Tibial nerve (tissue), 4 donors: ENCODE measurements around the gene MS4A18. TPM values are rescaled to one million over a fixed set of nuclear protein-coding genes. Genes with fewer than 3 reads are reported as not detected.

Experiments used
- DNase-seq, 2 donors: peaks; one replicate each; pipeline ENCODE4 v3.0.0-alpha.2; 2019; ENCODE audit warnings: low spot score in 2 of 2
- H3K27ac ChIP-seq, 4 donors: fragments of 200-600 bp; sonication (generic) in 3 of 4; one replicate each; pipeline ENCODE4 v1.5.1; 2017 to 2019; ENCODE audit warnings: mild to moderate bottlenecking in 1 of 4
- H3K27me3 ChIP-seq, 2 donors: fragments of 200-600 bp; sonication (generic) in 1 of 2; one replicate each; pipeline versions ENCODE4 v1.5.1 to v1.6.0; 2017 to 2019
- H3K36me3 ChIP-seq, 3 donors: fragments of 200-600 bp; sonication (generic); one replicate each; pipeline ENCODE4 v1.5.1; 2018 to 2019
- H3K4me1 ChIP-seq, 4 donors: fragments of 200-600 bp; sonication (generic) in 3 of 4; one replicate each; pipeline ENCODE4 v1.5.1; 2017 to 2019
- H3K4me3 ChIP-seq, 4 donors: fragments of 200-600 bp; sonication (generic) in 3 of 4; one replicate each; pipeline ENCODE4 v1.5.1; 2017 to 2019; ENCODE audit warnings: mild to moderate bottlenecking in 1 of 4, moderate library complexity in 1 of 4
- H3K9me3 ChIP-seq, 4 donors: fragments of 200-600 bp; sonication (generic) in 3 of 4; one replicate each; pipeline ENCODE4 v1.5.1; 2017 to 2019
- EP300 ChIP-seq, 2 donors: sonication (generic); formaldehyde crosslinking; IDR thresholded peaks; one replicate each; pipeline ENCODE4 v1.6.1; 2017; ENCODE audit warnings: antibody characterized with exemption in 2 of 2, mild to moderate bottlenecking in 1 of 2
- POLR2A ChIP-seq, 2 donors: fragments of 450-650 bp; IDR thresholded peaks; one replicate each; pipeline ENCODE4 v1.6.1; 2017; ENCODE audit warnings: antibody characterized with exemption in 2 of 2, mild to moderate bottlenecking in 2 of 2, moderate library complexity in 2 of 2
- WGBS, 2 donors: methylation state at CpG; one replicate each; pipeline ENCODE4 v1.1.5; 2018; 5-methylcytosine and 5-hydroxymethylcytosine counted together
- total RNA-seq, 4 donors: library from RNA; depleted of rRNA; stranded (reverse); fragments of >200 nt; gene quantifications; one replicate each; pipeline ENCODE4 v1.1.0, GENCODE V29; 2016
- TF ChIP-seq, protein P1 (sequence below), 5 experiments: fragments of 200-600 bp in 3 of 5; fragments of 450-650 bp in 2 of 5; sonication (generic) in 3 of 5; IDR thresholded peaks; one replicate each; pipeline ENCODE4 v1.5.1; 2016 to 2019; ENCODE audit warnings: antibody characterized with exemption in 5 of 5, mild to moderate bottlenecking in 3 of 5, moderate library complexity in 2 of 5

MS4A18 gene
- total RNA-seq, 4 donors from 2014 or later = not detected

DNA sequence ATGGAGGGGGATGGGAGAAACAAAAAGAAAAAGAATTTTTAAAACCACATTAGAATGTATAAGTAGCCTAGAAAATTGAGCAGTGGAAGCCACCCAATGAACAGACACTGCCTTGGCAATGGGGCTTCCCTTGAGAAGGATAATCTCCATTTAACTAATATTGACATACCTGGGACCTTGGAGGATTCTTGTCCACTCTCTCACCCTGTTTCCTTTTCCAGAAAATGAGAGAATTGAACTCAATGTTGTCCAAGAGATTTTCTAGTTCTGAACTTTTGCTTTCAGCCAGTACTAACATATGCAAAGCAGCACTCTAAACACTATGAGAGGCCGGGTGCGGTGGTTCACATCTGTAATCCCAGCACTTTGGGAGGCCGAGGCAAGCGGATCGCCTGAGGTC, 24.6 kb upstream of the MS4A18 start:
- Histone ChIP-seq H3K36me3 (no peaks in the 10 kb centered on the region), H3K27me3 (no peaks in the 10 kb centered on the region), H3K27ac (no peak overlapping the region), H3K9me3 (no peaks in the 10 kb centered on the region), H3K4me1 (no peaks in the 10 kb centered on the region), H3K4me3 (peak overlapping the region in 1 of 4 donors; percentile 9)
- DNase-seq = no peak
- 68 to 74% methylated on average over 5 of the region's 5 CpGs for WGBS, 2 donors
- no peak for TF ChIP-seq POLR2A (IDR thresholded peaks at IDR 0.05)
- TF ChIP-seq, protein P1, sequence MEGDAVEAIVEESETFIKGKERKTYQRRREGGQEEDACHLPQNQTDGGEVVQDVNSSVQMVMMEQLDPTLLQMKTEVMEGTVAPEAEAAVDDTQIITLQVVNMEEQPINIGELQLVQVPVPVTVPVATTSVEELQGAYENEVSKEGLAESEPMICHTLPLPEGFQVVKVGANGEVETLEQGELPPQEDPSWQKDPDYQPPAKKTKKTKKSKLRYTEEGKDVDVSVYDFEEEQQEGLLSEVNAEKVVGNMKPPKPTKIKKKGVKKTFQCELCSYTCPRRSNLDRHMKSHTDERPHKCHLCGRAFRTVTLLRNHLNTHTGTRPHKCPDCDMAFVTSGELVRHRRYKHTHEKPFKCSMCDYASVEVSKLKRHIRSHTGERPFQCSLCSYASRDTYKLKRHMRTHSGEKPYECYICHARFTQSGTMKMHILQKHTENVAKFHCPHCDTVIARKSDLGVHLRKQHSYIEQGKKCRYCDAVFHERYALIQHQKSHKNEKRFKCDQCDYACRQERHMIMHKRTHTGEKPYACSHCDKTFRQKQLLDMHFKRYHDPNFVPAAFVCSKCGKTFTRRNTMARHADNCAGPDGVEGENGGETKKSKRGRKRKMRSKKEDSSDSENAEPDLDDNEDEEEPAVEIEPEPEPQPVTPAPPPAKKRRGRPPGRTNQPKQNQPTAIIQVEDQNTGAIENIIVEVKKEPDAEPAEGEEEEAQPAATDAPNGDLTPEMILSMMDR (IDR thresholded peaks at IDR 0.05) = no peak
- TF ChIP-seq EP300 (IDR thresholded peaks at IDR 0.05) = no peak

DNA sequence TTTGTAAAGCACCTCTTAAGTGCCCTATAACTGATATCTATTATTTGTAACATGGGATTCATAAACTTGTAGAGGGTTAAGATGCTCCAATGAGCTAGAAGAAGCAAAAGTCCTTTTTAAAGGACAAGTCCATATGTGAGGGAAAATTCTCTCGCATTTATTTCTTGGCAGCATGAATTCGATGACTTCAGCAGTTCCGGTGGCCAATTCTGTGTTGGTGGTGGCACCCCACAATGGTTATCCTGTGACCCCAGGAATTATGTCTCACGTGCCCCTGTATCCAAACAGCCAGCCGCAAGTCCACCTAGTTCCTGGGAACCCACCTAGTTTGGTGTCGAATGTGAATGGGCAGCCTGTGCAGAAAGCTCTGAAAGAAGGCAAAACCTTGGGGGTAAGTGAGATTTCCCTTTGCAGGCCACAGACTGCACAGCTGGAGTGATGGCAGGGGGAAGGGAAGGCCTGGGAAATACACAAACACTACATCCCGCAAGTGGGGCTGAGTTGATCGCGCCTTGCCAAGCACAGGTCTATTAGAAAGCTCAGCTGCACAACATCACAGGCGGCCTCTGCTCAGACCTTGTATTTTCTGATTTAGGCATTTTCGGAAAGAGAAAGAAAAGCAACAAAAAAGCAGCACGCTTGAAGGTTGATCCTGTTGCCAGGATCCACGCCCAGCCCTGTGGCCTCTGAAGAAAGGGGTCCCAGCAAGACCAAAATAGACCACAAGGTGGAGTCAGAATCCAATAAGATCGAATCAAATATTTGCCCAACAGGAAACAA, 23.6 kb upstream of the MS4A18 start:
- Histone ChIP-seq H3K9me3 (no peaks in the 10 kb centered on the region), H3K27me3 (no peaks in the 10 kb centered on the region), H3K4me1 (no peaks in the 10 kb centered on the region), H3K27ac (no peak overlapping the region), H3K4me3 (no peak overlapping the region), H3K36me3 (no peaks in the 10 kb centered on the region)
- DNase-seq = no peak
- TF ChIP-seq, protein P1 (IDR thresholded peaks at IDR 0.05) = peak in 1 of 5 experiments; percentile 8
- TF ChIP-seq EP300 (IDR thresholded peaks at IDR 0.05) = no peak
- 55 to 66% methylated on average over 14 of the region's 14 CpGs for WGBS, 2 donors

DNA sequence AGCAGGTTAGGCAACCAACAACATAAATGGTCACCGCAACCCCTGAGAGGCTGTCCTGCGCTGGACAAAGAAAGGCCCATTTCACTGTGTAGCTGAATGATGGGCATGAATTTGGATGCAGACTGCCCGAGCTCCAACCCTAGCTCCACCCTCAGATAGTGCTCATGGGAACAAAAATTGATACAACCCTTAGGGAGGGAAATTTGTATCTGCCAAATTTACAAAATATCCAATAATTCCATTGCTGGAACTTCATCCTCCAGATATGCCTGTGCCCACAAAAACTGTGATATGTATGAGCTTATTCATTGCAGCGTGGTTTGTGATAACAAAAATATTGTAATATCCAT, 23.1 kb upstream of the MS4A18 start:
- Histone ChIP-seq H3K4me1 (no peaks in the 10 kb centered on the region), H3K36me3 (no peaks in the 10 kb centered on the region), H3K9me3 (no peaks in the 10 kb centered on the region), H3K4me3 (no peak overlapping the region), H3K27me3 (no peaks in the 10 kb centered on the region), H3K27ac (no peak overlapping the region)
- no peak for DNase-seq
- TF ChIP-seq EP300 (IDR thresholded peaks at IDR 0.05) = no peak
- TF ChIP-seq POLR2A (IDR thresholded peaks at IDR 0.05) = no peak
- TF ChIP-seq, protein P1 (IDR thresholded peaks at IDR 0.05) = no peak
- 59 to 69% methylated on average over 4 of the region's 4 CpGs for WGBS, 2 donors

GRCh38 chr11:60703374-60703773, 21.1 kb upstream of the MS4A18 start:
- Histone ChIP-seq H3K36me3 (no peaks in the 10 kb centered on the region), H3K27me3 (no peaks in the 10 kb centered on the region), H3K4me1 (no peaks in the 10 kb centered on the region), H3K9me3 (no peaks in the 10 kb centered on the region), H3K27ac (no peak overlapping the region), H3K4me3 (no peak overlapping the region)
- WGBS, 2 donors = 85 to 91% methylated on average over 12 of the region's 12 CpGs
- no peak for DNase-seq
- TF ChIP-seq POLR2A (IDR thresholded peaks at IDR 0.05) (no peak), EP300 (IDR thresholded peaks at IDR 0.05) (no peak)
- TF ChIP-seq, protein P1 (IDR thresholded peaks at IDR 0.05) = no peak

DNA sequence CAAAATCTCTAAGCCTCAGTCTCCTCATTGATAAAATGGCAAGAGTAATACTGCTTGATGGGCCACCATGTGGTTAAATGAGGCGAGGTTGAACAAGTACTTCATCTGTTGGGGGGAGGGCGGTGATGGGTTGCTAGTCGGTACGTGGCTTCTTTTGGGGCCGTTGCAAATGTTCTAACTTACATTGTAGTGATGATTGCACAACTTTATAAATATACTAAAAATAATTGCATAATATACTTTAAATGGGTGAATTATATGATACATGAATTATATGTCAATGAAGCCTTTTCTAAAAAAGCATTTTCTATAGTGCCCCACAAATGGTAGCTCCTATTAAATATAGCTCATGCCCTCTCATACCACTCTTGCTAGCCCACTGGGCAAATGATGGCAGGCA, 18.6 kb upstream of the MS4A18 start:
- WGBS, 2 donors = 84 to 90% methylated on average over 5 of the region's 5 CpGs
- no peaks in the 10 kb centered on the region for H3K36me3 ChIP-seq
- TF ChIP-seq EP300 (IDR thresholded peaks at IDR 0.05) = no peak
- TF ChIP-seq POLR2A (IDR thresholded peaks at IDR 0.05) = no peak
- TF ChIP-seq, protein P1 (IDR thresholded peaks at IDR 0.05) = no peak
- DNase-seq = no peak
- no peaks in the 10 kb centered on the region for H3K9me3 ChIP-seq
- no peaks in the 10 kb centered on the region for H3K27me3 ChIP-seq
- H3K4me3 ChIP-seq = no peak overlapping the region
- no peaks in the 10 kb centered on the region for H3K4me1 ChIP-seq
- H3K27ac ChIP-seq = no peak overlapping the region
